ENCODE measurements around the gene NCKAP5.

NCKAP5 gene

DNA sequence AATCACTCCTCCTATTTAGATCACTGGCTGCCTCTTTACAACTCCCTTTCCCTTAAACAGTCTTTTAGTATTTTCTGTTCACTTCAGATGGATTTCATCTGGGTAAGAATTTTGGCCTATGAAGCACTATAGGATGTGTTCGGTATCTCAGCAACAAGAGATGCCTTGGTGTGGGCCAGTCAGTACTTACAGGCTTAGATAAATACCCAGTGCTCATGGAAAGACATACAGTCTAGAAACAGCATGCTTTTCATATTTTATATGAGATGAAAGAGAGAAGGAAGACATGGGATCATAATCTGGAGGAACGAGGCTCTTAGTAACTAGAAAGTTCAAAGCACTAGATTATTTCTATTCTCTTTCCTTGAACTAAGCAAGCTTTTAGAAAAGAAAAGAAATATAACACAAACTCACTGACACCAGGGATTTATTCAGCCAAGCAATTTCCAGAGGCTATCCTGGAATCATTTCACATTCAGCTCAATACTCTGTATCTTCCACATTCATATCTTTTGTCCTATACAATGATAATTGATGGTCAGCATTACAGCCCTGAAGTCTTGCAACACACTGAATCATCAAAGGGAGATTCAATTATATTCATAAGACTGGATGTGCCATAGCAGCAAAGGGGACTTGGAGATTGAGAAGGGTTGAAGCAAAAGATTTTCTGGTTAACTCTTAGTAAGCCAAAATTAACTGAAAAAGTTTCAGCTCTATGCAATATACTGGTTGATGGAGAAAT lies 489.4 kb downstream of the NCKAP5 start:
- TF ChIP-seq, protein P1, sequence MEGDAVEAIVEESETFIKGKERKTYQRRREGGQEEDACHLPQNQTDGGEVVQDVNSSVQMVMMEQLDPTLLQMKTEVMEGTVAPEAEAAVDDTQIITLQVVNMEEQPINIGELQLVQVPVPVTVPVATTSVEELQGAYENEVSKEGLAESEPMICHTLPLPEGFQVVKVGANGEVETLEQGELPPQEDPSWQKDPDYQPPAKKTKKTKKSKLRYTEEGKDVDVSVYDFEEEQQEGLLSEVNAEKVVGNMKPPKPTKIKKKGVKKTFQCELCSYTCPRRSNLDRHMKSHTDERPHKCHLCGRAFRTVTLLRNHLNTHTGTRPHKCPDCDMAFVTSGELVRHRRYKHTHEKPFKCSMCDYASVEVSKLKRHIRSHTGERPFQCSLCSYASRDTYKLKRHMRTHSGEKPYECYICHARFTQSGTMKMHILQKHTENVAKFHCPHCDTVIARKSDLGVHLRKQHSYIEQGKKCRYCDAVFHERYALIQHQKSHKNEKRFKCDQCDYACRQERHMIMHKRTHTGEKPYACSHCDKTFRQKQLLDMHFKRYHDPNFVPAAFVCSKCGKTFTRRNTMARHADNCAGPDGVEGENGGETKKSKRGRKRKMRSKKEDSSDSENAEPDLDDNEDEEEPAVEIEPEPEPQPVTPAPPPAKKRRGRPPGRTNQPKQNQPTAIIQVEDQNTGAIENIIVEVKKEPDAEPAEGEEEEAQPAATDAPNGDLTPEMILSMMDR (conservative IDR thresholded peaks at IDR 0.05; ENCODE audit: control insufficient read depth, insufficient read depth, low read depth, low read length), result no peak
- no peak overlapping the region for H3K4me3 ChIP-seq (ENCODE audit: control insufficient read depth, low read depth, low read length)
- no peak for DNase-seq (ENCODE audit: low read depth)

- H3K4me3 ChIP-seq (ENCODE audit: control insufficient read depth, low read depth, low read length), result no peak overlapping the region
- DNase-seq (ENCODE audit: low read depth), result no peak
- TF ChIP-seq, protein P1 (conservative IDR thresholded peaks at IDR 0.05; ENCODE audit: control insufficient read depth, insufficient read depth, low read depth, low read length), result no peak
These were observed 490.9 kb downstream of the NCKAP5 start for GRCh38 chr2:133077269-133077822.

GRCh38 chr2:133072837-133073694 lies 495.2 kb downstream of the NCKAP5 start:
- TF ChIP-seq, protein P1 (conservative IDR thresholded peaks at IDR 0.05; ENCODE audit: control insufficient read depth, insufficient read depth, low read depth, low read length), result no peak
- no peak for DNase-seq (ENCODE audit: low read depth)
- no peak overlapping the region for H3K4me3 ChIP-seq (ENCODE audit: control insufficient read depth, low read depth, low read length)

- TF ChIP-seq, protein P1 (conservative IDR thresholded peaks at IDR 0.05; ENCODE audit: control insufficient read depth, insufficient read depth, low read depth, low read length), result no peak
- H3K4me3 ChIP-seq (ENCODE audit: control insufficient read depth, low read depth, low read length), result no peak overlapping the region
- no peak for DNase-seq (ENCODE audit: low read depth)
These were observed 504.5 kb downstream of the NCKAP5 start for GRCh38 chr2:133063775-133064174.

DNA sequence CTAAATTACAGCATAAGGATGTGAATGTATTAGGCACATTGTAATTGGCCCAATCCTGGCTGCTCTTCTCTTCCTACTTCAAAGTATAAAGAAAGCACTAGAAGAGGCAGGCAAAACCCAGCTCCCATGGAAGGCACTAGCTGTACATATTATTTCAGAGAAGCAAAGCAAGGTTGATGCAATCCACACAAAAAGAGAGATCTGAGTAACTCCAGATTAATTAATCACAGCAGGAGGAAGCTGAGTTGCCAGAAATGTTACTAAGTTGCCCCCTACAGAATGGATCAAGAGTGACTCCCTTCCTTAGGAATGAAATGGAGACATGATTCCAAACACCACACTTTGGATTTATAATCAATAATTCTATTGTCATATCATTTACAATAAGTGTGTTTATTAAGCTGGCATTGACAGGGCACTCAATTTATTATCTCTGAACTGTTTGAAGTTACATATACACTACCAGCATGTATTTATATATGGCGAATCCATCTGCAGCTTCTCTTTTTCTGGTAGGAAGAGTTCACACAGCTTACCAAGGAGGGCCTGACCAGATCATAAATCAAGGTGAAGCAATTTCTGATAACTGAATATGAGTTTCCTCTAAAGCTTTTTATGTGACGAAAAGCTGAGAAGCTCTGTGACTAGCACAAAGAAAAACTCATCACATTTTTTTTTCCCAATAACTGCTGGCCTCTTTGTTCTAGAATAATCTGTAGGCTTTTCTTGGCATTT lies 505.2 kb downstream of the NCKAP5 start:
- DNase-seq (ENCODE audit: low read depth), result no peak
- H3K4me3 ChIP-seq (ENCODE audit: control insufficient read depth, low read depth, low read length), result no peak overlapping the region
- TF ChIP-seq, protein P1 (conservative IDR thresholded peaks at IDR 0.05; ENCODE audit: control insufficient read depth, insufficient read depth, low read depth, low read length), result no peak

- TF ChIP-seq, protein P1 (conservative IDR thresholded peaks at IDR 0.05; ENCODE audit: control insufficient read depth, insufficient read depth, low read depth, low read length), result no peak
- DNase-seq (ENCODE audit: low read depth), result no peak
These were observed 506.2 kb downstream of the NCKAP5 start for GRCh38 chr2:133061874-133062593.

More at GRCh38 chr2:133061874-133062593, 506.2 kb downstream of the NCKAP5 start:
- H3K4me3 ChIP-seq (ENCODE audit: control insufficient read depth, low read depth, low read length), result no peak overlapping the region

Measured in fibroblast of mammary gland (primary cell).